GM19043 (cell line): ENCODE measurements around the gene ADAMTS1.
"Not testable (repeated sequence)": the region's sequence is repeated elsewhere in the genome, so short reads cannot be mapped to it uniquely, and the experiment has no call there.

Source experiments
- ATAC-seq: cut with Tn5 transposase; IDR thresholded peaks from one replicate; pipeline ENCODE4 v1.9.1; 2021; ENCODE audit warnings: low read depth; ENCODE audit not compliant: unreplicated experiment

The ADAMTS1 gene

DNA sequence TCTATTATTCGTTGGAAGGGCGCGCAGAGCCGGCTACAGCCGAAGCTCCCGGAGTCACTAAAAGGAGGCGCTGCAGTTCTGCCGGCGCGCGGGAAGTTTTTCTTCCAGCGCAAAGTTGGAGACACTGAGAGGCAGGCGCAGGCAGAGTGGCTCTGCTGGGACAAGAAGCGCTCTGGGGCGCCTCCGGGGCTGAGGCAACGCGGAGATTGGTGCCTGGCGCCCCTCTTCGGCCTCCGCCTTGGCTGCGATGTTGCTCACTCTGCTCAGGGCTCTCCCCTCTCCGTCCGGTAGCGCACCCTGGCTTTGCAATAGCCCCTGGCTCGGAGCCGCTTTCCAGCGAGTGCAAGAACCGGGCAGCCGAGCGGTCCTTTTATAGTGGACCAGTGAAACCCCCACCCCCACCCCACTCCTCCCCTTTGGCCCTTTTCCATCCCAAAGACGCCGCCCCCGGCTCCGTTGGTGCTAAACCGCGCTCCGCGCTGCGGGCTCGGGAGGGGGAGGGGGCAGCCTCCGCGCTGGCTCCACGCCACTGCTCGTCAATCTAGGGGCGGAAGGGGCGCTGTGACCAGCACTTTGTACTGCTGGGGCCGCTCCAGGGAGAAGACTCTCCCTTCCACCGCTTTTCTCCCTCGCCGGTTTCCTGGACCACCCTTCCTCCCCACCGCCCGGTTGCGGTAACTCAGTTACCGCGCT is at the start of gene ADAMTS1:
Gene ADAMTS1, minus strand, starts transcription at position 344 of the 693 bp plus-strand sequence. CDS start 455 bp downstream, outside the sequence.
- ATAC-seq = no peak

GRCh38 chr21:26892151-26892550 is 46.9 kb upstream of the ADAMTS1 start:
- ATAC-seq = no peak

DNA sequence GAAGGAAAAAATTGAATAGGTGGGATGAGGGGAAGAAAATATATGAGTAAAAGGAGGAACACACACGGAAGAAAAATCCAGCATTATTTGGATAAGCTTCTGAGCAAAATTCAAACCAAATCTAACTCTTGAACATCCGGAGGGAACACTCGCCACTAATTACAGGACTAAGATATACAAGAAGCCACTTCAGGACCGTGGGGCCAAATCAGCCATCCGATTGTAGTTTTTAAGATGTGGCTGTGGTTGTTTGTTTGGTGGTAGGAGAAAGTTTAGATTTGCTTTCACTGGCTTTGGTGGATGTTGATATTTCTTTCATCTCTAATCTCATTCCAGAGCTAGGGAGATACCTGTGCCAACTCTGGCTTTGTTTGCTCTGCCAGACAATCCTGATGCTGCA is 43.7 kb upstream of the ADAMTS1 start:
- ATAC-seq = no peak

DNA sequence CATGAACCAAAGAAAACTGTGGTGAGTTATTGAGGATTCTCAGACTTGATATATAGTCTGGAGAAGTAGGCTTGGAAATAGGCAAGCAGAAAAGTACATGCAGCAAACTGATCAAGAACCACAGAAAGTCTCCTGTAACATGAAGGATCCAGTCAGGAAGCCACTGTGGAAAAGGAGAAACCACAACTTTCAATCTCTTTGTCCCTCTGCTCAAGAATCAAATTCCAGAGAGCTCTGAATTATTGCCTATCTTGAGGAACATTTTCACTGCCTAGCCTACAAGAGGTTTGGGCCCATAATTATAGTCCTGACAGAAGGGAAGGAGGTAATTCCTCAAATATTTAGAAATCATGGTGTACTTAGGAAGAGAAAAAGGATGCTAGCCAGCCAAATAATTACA is 43.0 kb upstream of the ADAMTS1 start:
- no peak for ATAC-seq

- no peak for ATAC-seq
Measured at GRCh38 chr21:26887251-26887650, 42.0 kb upstream of the ADAMTS1 start.

DNA sequence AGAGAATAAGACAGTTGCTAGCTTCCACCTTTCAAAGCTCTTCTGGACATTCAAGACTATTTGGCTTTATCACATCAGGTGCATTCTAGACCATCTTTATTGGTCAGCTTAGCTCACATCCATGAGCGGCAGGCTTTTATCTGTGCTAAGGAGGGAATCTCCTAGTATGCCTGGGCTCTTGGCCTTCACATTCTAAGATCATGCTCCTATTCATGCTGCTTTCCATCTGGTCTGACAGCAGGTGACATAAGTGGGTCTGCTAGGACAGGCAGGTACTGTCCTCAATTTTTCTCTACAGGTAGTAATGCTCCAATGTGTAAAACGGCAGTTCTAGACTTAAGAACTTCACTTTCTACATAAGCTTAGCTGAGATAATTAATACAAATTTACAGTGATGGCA is 39.2 kb upstream of the ADAMTS1 start:
- no peak for ATAC-seq

DNA sequence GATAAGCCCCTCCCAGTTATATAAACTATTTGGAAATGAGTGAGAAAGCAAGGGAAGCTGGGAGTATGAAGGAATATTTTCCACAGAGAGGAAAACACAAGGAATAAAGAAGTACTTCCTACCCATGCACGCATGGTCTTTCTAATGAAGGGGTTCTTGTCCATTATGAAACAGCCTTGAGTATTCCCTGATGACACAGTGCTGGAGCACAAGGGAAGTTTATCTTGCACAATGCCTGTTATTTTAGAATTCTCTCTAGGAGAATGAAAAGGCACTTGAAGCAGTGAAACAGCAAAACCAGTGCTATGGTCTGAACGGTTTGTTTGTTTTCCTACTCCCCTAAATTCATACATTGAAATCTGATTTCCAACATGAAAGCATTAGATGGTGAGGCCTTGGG is 38.6 kb upstream of the ADAMTS1 start:
- ATAC-seq = no peak

DNA sequence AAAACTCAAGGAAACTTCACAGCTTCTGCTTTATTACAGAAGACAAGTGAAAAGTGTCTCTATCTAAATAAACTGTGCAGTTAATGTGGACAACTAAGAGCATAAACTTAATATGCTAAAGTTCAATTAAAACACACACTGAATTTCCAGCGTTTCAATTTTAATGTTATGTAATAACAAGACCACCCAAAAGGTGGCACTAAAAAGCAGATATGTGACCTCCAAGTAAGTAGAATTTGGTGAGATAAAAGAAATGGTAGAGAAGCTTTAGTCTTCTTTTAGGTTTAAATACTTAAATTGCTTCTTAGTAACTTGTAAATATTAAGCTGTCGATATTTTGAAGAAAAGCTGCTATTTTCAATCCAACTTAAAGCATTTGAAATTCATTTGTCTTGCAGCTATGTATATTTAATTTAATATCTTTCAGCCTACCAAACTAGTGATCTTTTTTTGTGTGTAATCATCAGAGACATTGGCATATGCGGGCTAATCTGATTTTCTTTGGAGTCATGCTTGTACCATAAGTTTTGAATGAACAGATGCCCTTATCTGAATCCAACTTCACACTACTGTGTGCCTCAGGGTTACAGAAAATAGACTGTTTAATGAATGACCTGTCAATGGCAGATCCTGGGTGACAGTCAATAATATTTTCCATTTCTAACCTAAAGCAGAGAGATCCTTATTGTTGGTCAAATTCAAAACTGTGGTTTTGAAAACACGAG is 36.5 kb upstream of the ADAMTS1 start:
- ATAC-seq = no peak

GRCh38 chr21:26877018-26877417 is 31.8 kb upstream of the ADAMTS1 start:
- ATAC-seq = no peak

DNA sequence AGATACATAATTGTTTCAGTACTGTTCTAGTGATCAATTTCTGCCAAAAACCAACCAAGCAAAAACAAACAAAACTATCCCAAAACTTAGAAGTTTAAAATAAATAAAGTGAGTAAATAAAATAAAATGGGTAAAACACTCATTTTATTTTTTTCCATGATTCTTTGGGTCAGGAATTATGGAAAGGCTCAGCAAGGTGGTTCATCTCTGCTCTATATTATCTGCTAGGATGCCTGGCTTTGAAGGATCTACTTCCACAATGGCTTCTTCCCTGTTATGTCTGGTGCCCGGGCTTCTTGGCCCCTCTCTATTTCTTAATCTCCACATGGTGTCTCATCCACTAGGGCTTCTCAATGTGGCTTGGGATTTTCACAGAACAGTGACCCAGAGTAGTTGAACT is 29.1 kb upstream of the ADAMTS1 start:
- ATAC-seq = no peak

DNA sequence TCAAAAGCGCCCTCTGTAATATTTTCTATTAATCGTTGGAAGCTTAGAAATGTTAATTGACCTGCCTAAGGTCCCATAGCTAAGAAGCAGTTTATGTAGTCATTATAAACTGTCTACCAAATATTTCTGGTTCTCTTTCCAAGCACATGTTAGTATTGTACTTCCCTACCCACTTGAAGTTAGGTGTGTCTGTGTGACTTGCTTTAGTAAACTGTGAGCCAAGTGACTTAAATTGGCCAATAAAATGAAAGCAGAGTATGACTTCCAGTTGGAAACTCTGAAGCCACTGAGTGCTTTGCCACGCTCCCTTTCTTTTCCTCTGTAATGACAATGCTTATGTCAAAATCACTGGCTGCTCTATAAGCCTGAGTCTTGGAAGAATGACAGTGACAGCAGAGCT is 20.6 kb upstream of the ADAMTS1 start:
- ATAC-seq = no peak

DNA sequence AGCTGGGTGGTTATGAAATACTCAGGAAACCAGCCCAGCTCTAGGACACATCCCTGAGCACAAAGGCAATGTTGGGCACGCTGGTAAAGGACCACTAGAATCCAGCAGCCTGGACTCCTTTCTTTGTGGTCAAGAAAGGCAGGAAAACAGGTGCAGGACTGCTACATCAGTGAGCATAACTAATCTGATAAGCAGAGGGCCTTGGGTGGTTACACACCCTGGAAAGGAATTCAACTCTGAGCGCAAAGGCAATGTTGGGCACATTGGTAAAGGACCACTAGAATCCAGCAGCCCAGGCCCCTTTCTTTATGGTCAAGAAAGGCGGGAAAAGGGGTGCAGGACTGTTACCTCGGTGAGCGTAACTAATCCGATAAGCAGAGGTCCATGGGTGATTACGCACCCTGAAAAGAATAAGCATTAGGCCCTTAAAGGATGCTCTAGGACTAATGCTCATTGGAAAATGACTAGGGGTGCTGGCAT is 11.7 kb upstream of the ADAMTS1 start:
- ATAC-seq = not testable (repeated sequence)

GRCh38 chr21:26854695-26855094 is 9.5 kb upstream of the ADAMTS1 start:
- not testable (repeated sequence) for ATAC-seq

GRCh38 chr21:26852423-26852822 is 7.2 kb upstream of the ADAMTS1 start:
- ATAC-seq = no peak

GRCh38 chr21:26851109-26851944 is 6.1 kb upstream of the ADAMTS1 start:
- no peak for ATAC-seq

DNA sequence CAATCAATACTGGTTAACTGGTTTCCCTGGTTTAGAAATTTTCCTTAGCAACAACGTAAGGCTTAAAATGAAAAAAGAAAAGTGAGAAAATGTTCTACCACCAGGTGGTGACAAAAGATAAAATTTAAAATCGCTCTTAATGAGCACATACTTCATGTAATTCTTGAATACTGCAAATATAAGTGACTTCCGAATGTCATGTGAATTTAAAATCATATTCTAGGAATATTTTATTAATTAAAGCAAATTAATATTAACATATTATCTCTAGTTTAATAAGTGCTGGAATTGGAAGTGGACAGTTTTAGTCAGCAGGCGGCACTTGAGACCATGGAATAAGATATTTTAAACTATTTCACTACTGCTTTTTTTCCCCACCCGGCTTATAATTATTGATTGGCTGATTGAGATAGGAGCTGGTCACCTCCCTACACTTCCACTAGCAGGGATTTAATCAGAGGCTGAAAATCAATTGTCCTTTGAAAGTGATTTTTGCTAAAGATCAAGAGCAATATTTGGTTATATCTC is 5.0 kb upstream of the ADAMTS1 start:
- ATAC-seq = no peak

DNA sequence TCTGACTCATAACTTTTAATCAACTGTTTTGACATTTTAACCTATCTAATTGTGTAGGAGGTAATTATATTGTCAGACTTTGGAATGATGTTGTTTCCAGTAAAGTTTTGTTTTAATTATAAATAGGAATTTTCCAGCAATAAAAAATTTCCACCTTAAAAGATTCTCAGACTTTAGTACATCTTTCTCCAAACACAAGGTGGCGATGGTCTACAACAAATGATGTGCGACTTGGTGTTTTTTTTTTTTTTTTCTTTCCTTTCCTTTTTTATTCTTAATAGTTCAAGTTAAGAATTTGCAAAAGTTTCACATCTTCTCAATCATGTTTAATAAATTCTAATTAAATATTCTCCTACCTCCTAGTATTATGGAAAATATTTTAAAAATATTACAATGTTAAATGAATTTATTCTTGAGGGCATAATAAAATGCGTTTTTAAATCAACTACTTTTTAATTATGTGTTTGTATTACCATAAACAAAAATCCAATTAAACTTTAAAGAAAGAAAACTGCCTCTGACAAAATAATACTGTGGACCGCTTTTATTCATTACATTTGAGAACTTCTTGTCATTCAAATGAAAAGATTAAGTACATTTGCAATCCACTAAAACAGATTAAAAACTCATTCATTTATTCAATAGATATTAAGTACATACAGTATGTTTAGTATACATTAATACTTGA is 4.4 kb upstream of the ADAMTS1 start:
- ATAC-seq = no peak

DNA sequence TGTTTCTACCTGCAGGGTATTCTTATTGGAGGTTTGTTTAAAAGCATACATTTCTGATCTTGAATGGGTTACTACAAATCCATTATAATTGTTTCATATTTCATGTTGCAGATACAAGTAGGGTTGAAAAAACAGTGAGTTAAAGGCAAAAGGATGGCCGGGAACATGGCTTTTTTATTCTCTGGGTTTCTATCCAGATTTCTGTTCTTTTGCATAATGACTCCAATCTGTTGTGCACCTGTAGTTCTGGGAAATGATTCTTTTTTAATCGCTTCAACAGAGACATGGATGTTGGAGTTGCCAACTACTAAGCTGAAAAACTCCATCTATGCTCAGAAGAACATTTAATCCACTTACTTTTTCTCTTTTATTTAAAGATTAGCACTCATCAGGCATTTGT is 2.7 kb upstream of the ADAMTS1 start:
- ATAC-seq = no peak

DNA sequence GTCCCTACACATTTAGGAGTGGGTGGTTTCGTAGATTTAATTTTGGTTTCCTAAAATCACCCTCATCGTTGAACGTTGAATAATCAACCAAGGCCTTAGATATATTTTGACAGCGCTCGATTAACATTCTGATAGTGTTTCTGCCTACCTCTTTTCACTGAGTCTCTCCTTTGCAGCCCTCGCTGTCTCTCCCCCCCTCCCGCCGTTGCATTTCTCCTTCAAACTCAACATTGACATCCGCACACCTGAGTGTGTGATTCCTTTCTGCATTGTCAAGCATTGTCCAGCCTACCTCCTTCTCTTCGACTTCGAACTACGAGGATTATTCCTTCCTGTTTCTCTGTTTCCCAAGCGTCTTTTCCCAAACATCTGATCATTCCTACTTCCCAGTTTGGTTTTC is 1.8 kb upstream of the ADAMTS1 start:
- ATAC-seq = no peak
